Measurements from ENCODE around the gene CCR9. TPM values are rescaled to one million over a fixed set of nuclear protein-coding genes. Genes with fewer than 3 reads are reported as not detected.

CCR9 gene
- total and polyA plus RNA-seq, 8 donors: 0.12 TPM; not detected in 7

GRCh38 chr3:45887285-45887684 lies 942 bp downstream of the CCR9 start:
- DNase-seq (no peak), ATAC-seq (no peak), FAIRE-seq (no peak)
- 78 to 84% methylated on average over 4 of the region's 4 CpGs for WGBS, 2 donors
- Histone ChIP-seq H3K27ac (no peak overlapping the region), H3K4me3 (no peak overlapping the region), H3K36me3 (no peaks in the 10 kb centered on the region), H3K27me3 (no peaks in the 10 kb centered on the region), H3K9me3 (no peaks in the 10 kb centered on the region), H3K4me1 (no peaks in the 10 kb centered on the region)
- intact Hi-C loops (cut with DNase I): no loop called here
- TF ChIP-seq, protein P1, sequence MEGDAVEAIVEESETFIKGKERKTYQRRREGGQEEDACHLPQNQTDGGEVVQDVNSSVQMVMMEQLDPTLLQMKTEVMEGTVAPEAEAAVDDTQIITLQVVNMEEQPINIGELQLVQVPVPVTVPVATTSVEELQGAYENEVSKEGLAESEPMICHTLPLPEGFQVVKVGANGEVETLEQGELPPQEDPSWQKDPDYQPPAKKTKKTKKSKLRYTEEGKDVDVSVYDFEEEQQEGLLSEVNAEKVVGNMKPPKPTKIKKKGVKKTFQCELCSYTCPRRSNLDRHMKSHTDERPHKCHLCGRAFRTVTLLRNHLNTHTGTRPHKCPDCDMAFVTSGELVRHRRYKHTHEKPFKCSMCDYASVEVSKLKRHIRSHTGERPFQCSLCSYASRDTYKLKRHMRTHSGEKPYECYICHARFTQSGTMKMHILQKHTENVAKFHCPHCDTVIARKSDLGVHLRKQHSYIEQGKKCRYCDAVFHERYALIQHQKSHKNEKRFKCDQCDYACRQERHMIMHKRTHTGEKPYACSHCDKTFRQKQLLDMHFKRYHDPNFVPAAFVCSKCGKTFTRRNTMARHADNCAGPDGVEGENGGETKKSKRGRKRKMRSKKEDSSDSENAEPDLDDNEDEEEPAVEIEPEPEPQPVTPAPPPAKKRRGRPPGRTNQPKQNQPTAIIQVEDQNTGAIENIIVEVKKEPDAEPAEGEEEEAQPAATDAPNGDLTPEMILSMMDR (IDR thresholded peaks at IDR 0.05): no peak

DNA sequence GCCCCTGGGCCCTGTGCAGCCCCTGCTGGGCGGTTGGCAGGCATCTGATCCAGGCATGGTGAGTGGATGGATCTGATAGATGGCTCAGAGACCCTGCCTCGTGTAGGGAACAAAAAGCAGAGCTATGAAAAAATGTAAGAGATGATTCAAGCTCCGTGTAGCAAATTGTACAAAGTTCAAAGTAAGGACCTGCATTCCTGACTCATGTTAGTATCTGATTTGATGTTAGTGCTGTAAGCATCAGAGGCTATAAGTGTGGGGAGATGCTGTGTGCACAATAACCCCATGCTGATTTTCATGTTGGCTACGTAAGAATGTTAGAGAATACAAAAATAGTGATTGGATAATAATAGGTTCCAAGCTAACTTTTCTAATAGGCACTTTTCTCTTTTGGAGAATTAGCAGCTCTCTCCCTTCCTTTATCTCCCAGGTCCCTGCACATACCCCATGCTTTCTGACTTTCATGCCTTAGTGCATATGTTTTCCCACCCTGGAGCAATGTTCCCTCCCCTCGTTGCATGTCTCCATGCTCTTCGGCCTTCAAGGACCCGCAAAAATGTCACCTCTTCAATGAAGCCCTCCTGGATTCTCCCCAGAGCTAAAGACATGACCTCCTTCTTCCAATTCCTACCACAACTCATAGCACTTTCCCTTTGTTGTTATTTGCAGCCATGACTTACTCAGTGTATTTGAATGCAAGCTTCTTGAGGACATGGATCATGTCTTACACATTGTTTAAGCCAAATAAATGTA lies 1.6 kb downstream of the CCR9 start:
- Histone ChIP-seq H3K36me3 (no peaks in the 10 kb centered on the region), H3K27me3 (no peaks in the 10 kb centered on the region), H3K9me3 (no peaks in the 10 kb centered on the region), H3K27ac (no peak overlapping the region), H3K4me3 (no peak overlapping the region), H3K4me1 (no peaks in the 10 kb centered on the region)
- WGBS, 2 donors: 60 to 82% methylated on average over 7 of the region's 7 CpGs
- TF ChIP-seq, protein P1 (IDR thresholded peaks at IDR 0.05): no peak
- no peak for DNase-seq
- ATAC-seq: no peak
- intact Hi-C loops (cut with DNase I): no loop called here
- FAIRE-seq: no peak

DNA sequence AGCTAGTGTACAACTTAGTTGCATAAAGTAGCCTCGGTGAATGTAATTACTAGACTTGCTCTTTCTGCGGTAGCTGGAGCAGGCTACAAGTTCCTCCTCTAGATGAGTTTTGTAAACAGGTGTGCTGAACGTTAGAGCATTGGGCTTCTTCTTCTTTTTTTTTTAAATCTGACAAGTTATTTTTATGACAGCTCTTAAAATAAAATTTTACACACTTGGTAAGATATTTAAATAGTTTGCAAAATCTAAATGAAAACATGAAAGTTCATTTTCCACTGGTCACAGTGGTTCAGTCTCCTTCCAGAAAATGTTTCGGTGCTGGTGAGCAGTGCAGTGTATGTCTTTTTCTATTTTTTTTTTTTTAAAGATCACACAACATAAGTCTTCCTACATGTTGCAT lies 3.0 kb downstream of the CCR9 start:
- TF ChIP-seq, protein P1 (IDR thresholded peaks at IDR 0.05): no peak
- no peak for FAIRE-seq
- no peaks in the 10 kb centered on the region for H3K27me3 ChIP-seq
- H3K9me3 ChIP-seq: no peaks in the 10 kb centered on the region
- no peak overlapping the region for H3K4me3 ChIP-seq
- intact Hi-C loops (cut with DNase I): no loop called here
- H3K27ac ChIP-seq: no peak overlapping the region
- no peaks in the 10 kb centered on the region for H3K36me3 ChIP-seq
- no peaks in the 10 kb centered on the region for H3K4me1 ChIP-seq
- WGBS, 2 donors: 83 to 84% methylated on average over 4 of the region's 4 CpGs
- DNase-seq: no peak
- ATAC-seq: no peak

DNA sequence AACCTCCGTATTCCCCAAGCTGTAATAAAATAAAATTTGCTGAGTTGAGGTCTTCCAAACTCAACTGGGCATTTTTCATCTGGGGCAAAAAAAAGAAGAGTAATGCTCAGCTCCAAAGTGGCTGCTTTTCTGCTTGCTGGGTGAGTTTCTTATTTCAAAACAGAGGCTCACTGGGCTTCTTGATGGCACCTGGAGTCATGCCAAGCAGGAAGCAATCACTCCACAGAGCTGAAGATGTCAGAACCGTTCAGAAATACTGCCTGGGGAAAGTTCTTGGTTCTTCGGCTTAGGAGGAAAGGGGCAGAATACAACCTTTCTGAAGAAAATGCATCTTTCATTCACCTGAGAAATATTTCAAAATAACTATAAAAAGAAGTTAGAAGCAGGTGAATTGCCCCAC lies 4.1 kb downstream of the CCR9 start:
- Histone ChIP-seq H3K27me3 (no peaks in the 10 kb centered on the region), H3K4me1 (no peaks in the 10 kb centered on the region), H3K36me3 (no peaks in the 10 kb centered on the region), H3K9me3 (no peaks in the 10 kb centered on the region), H3K4me3 (no peak overlapping the region), H3K27ac (no peak overlapping the region)
- no peak for DNase-seq
- WGBS, 2 donors: 51 to 55% methylated on average over 3 of the region's 3 CpGs
- intact Hi-C loops (cut with DNase I): no loop called here
- TF ChIP-seq, protein P1 (IDR thresholded peaks at IDR 0.05): no peak
- FAIRE-seq: no peak
- ATAC-seq: no peak

DNA sequence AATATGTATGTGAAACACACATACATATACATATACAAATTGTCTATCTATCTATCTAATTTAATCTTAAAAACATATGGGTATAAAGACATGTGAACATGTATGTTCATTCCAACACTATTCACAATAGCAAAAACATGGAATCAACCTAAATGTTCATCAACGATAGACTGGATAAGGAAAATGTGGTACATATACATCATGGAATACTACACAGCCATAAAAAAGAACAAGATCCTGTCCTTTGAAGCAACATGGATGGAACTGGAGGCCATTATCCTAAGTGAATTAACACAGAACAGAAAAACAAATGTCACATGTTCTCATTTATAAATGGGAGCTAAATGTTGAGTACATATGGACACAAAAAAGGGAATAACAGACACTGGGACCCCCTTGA lies 5.8 kb downstream of the CCR9 start:
- FAIRE-seq (no peak), DNase-seq (no peak), ATAC-seq (no peak)
- Histone ChIP-seq H3K9me3 (no peaks in the 10 kb centered on the region), H3K4me1 (no peaks in the 10 kb centered on the region), H3K27ac (no peak overlapping the region), H3K36me3 (no peaks in the 10 kb centered on the region), H3K27me3 (no peaks in the 10 kb centered on the region), H3K4me3 (no peak overlapping the region)
- TF ChIP-seq, protein P1 (IDR thresholded peaks at IDR 0.05): no peak
- WGBS, 2 donors: 96 to 97% methylated on average over 1 of the region's 1 CpG
- intact Hi-C loops (cut with DNase I): no loop called here

Measured in pancreas (tissue), 10 donors.